T follicular helper cell (primary cell): ENCODE results near the gene TBC1D1.

Experiments used
- DNase-seq: peaks from one replicate; pipeline ENCODE4 v3.0.0-alpha.2; 2020; ENCODE audit warnings: low read depth

Gene TBC1D1

GRCh38 chr4:38131371-38132091 lies 240.6 kb downstream of the TBC1D1 start:
- peak; percentile 70 for DNase-seq

- DNase-seq: peak; percentile 42
These were observed 241.3 kb downstream of the TBC1D1 start for GRCh38 chr4:38132107-38132673.

DNA sequence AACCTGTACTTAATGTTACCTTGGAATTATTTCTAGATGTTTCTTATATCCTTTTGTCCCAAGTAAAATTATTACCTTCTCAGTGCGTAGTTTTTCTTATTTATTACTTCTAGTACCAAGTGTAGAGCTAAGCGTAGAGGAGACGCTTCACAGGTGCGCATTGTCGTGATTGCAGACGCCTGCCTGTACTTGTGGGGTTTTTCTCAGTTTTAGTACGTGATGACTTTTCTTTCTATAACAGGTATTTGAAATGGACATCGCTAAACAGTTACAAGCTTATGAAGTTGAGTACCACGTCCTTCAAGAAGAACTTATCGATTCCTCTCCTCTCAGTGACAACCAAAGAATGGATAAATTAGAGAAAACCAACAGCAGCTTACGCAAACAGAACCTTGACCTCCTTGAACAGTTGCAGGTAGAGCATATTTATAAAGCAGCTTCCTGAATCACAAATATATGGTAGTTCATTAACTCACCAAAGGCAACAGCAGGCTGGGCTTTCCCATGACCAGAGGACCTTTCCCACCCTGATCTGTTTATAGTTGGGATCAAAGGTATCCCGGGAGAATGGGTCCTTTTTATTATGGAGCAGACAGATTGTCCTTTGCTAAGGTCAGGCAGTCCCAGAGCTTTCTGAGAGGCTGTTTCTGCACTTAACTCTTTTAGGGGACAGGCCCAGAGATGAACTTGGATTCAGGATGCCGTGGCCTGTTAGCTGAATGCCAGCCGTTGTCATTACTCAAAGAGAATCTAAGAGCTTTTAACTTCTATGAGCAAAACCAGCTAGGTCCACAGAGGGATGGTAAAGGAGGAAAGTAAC lies 242.2 kb downstream of the TBC1D1 start:
- no peak for DNase-seq

DNA sequence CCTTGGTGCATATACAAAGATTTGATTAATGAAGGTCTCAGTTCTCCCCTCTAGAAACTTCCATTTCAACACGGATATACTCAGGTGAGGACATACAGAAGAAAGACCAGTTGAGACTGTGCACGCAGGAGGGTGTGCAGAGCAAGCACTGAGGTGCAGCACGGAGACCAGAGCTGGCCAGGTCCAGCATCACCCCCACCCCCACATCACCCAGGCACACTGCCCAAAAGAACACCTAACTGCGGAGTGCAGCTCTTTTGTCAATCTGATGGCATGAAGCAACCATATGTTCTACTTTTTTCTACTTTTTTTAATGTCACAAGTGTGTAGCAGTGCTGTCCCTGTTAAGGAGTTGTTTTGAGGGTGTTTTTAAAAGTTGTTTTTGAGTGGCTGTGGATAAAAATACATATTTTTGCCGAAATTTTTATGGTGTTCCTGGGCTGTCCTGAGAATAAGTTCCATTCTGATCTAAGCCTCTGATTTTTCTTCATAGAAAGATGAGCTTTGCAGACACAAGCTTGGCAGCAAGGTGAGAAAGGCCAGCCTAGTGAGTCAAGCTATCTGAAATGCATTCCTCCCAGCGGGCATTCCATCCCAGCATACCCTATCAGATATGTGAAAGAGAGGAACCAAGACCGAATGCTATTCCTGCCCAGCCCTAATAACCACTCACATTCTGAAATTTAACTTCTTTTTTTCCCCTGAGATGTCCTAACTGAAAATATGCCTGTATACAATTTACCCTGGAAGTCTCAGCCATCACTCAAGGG lies 243.0 kb downstream of the TBC1D1 start:
- no peak for DNase-seq

GRCh38 chr4:38135201-38135600 lies 244.3 kb downstream of the TBC1D1 start:
- no peak for DNase-seq

DNA sequence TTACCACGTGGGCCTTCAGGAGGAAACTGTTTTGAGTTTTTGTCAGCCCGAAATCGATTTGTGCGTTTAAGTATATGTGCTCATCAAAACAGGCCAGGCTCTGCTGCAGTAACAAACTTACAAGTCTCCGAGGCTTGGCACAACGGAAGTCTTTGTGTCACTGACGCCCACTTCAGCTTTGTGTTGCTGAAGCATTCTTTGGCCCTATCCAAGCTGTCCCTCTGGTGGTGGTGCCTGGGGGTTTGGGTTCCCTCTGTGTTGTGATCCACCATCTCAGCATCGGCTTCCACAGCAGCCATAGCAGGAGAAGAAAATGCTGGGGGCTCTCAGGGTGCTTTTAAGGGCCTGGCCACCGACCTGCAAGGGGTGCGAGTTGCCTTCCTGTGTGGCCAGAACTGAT lies 245.7 kb downstream of the TBC1D1 start:
- DNase-seq: no peak

DNA sequence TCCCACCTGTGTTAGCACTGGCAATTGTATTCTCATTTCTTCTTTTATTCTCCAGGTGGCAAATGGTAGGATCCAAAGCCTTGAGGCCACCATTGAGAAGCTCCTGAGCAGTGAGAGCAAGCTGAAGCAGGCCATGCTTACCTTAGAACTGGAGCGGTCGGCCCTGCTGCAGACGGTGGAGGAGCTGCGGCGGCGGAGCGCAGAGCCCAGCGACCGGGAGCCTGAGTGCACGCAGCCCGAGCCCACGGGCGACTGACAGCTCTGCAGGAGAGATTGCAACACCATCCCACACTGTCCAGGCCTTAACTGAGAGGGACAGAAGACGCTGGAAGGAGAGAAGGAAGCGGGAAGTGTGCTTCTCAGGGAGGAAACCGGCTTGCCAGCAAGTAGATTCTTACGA lies 246.2 kb downstream of the TBC1D1 start:
- no peak for DNase-seq

DNA sequence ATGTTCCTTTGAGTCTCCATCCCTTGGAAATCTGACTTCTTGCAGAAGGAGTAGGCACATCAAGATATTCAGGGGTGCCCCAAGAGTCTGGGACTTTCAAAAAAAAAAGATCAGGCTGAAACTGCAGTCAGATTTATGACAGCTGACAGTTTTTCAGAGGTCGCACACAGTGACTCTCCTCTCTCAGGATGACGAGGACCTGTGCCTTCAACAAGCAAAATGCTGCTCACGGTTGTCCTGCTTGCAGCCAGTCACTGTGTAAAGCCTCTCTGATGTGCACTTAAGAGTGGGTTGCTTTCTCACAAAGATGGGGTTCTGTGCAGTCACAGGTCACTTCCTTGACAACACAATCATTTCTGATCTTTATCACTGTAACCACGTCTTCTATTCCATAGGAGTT lies 247.5 kb downstream of the TBC1D1 start:
- DNase-seq: no peak

- no peak for DNase-seq
These were observed 248.3 kb downstream of the TBC1D1 start for GRCh38 chr4:38139187-38139586.

- DNase-seq: no peak
These were observed 249.8 kb downstream of the TBC1D1 start for GRCh38 chr4:38140643-38141203.

DNA sequence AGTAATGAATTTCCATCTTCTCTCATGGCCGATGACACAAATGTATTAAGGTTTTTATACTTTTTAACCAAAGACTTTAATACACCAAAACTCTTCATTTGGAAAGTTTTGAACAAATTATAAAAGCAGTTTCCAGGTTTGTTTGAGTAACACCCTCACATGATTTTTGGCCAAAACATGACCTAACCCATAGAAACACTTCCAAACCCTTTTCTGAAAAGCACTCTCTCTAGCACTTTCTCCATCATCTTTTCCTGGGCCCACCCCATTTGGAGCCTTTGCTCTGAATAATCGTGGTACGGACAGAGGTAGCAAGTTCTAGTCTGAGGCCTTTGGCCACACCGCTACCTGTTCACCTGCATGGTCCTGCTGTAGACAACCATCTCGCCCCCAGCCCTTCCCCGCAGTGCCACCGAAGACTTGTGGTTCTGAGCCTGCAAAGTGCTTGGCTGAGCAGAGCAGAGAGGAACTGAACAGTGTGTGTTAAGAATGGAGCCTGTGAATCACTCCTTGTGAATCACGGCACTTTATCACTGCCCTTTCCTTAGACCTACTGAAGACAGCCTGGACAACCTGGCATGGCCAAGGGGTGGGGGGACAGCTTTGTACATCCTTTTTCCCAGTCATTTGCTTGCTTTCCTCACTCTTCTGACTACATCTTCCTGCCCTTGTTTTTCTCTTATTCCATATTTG lies 251.1 kb downstream of the TBC1D1 start:
- no peak for DNase-seq

DNA sequence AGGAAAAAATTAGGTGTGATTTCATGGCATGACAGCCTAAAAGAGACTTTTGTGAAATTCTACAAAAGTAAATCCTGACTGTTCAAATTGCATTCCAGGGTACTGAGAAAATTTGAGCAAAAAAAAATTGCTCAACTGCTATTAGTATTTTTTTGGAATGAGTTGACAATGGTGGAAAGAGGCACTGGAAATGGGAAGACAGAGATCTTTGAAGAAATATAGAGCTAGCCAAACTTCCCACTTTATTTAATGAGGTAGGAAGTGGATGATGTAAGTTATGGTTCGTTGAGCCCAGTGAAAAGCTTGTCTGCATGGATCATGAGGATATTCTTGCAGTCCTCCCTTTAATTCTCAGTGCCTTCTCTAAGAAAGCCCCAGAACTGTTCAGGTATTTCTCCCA lies 253.1 kb downstream of the TBC1D1 start:
- no peak for DNase-seq

- no peak for DNase-seq
These were observed 254.3 kb downstream of the TBC1D1 start for GRCh38 chr4:38145033-38145678.

DNA sequence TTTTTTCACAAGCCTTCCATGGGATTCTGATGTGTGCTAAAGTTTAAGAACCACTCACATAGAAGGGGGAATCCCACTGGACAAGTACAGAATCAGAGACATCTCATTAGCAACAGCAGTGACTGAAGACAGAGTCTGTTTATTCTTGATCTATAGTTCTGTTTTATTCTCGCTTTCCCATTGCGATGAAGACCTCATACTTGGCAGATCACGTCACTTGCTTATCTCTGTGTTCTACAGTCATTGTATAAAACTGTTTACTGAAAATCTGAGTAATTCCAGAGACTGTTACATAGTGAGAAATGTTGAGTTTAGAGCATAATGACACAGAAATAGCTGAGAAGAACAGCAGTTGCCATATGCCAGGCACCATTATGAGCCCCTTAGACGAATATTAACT lies 254.9 kb downstream of the TBC1D1 start:
- DNase-seq: no peak

GRCh38 chr4:38146383-38146782 lies 255.5 kb downstream of the TBC1D1 start:
- DNase-seq: no peak

DNA sequence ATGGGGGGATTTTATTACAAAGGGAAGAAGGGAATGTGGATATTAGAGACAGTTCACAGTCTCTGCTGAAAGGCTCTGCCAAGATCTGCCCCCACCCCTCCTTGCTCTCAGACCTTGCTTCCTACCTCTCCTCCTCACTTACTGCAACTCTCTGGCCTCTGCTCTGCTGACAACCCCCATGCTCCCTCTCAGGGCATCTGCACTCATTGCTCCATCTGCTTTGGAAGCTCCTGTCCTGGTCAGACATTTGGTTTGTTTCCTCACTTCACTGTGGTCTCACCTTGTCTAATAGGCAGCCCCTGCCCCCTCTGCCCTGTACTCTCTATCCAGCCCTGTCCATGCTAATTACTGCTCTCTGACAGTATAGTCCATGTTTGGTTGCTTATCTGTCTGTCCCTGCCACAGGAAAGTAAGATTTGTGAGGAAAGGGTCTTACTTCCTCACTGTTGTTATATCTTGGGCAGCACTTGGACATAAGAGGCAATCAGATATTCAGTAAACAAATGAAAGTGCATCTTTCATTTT lies 258.6 kb downstream of the TBC1D1 start:
- no peak for DNase-seq

DNA sequence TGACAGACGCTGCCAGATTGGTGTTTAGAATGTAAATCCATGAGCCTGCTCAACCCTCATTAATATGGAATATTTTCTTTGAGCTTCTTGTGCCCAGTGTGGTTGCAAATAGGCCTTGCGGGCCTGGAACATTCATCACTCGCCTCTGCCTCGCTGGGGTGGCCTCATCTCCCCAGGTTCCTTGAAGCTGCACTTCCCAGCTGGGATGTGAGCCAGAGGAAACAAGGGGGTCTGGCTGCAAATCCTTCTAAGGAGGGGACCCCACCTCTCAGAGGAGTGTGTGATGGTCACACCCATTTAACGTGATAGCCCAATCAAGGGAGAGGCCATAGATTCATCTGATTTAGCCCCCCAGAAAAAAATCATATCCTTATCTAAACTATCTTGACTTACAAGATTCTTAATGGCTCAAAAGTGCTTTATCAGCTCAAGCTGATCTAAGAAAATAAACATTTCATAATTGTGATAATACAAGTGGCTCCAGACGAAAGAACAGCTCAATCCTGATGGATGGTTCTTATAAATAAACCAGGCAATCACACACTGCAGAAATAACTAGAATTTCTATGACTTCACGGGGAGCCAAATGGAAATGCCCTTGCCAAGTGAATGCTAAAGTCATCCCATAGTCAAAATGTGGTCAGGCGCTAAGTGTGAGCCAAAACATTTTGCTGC lies 259.2 kb downstream of the TBC1D1 start:
- DNase-seq: no peak

DNA sequence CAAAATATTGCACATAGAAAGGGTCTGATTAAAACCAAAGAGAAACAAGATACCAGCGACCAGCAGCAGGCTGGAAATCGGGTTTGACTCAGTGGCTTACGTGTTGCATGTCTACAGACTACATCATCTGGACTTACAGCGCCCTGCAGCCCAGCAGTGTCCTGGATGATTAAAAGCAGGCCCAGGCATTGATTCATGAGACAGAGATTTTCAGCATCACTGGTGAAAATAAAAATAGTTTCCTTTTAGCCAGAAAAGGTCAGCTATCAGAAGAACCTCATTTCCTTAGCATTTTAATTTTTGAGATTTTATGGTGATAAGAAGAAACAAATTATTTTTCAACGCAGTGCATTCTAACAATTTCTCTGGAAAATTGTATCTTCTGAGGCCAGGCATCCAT lies 259.9 kb downstream of the TBC1D1 start:
- DNase-seq: no peak

- DNase-seq: no peak
These were observed 261.0 kb downstream of the TBC1D1 start for GRCh38 chr4:38151873-38152272.

DNA sequence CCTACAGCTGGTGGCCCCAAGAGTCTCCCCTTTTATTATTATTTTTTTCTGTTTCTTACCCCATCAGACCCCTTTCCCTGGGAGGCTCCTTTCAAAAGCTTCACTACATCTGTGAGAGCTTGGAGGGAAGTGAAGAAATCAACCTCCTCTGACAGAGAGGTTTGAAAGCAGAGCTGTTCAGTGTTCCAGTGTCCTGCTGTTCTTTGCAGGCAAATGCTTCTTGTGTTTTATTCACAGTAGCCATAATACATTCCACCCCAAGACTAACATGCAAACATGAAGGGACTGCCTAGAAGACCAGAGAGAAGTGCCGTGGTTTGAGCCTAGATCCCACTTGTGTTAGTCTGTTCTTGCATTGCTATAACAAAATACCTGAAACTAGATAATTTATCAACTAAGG lies 261.4 kb downstream of the TBC1D1 start:
- DNase-seq: no peak
